ENCODE measurements around the gene ARID1B.

The ARID1B gene

DNA sequence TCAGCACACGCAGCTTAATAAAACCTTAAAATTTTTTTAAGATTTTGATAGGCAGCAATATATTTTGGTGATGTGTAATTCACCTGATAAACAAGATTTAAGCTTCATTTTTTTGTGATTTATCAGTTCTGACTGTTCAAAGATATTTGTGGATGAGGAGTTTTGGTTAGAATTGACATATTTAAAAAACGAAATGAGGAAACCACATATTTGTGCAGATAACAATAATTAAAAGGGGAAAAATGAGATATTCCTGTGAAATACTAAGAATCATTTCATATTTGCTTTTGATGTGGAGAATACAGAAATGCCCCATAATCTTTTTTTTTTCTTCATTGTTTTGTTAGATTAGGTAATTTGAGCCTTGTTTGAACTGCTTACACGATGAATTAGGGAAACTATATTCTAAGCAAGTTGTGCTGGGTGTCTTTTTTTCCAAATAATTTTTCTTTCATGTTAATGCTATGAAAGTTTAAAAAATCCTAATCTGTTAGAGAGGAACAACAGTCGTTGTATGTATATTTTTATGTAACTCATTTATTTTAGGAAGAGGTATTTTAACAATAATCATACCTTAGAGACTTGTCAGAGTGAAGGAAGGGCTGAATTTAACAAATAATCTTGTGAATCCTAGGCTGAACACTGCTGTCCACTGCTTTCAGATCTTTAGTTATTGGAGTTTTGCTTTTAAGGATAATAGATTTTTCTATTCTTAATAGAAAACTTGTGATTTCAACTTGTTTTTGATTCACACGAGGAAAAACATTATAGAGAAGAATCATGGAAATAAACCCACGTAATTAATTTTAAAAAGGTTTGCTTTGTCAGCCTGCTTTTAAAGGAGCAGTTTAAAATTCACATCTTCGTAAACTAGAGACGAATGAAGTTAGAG is 4.0 kb downstream of the ARID1B start:
- Histone ChIP-seq H3K4me3 (ENCODE audit: insufficient read depth, low read depth, low read length) (peak overlapping the region; percentile 67), H3K27ac (ENCODE audit: insufficient read depth, low read depth, low read length, poor library complexity, severe bottlenecking) (no peak overlapping the region), H3K4me1 (ENCODE audit: control insufficient read depth, insufficient read depth, low read length) (peaks cover 15% of the 10 kb centered on the region), H3K27me3 (ENCODE audit: control insufficient read depth, insufficient read depth, low read length, poor library complexity, severe bottlenecking) (no peaks in the 10 kb centered on the region), H3K9me3 (ENCODE audit: control insufficient read depth, low read length) (no peaks in the 10 kb centered on the region), H3K36me3 (ENCODE audit: control insufficient read depth, insufficient read depth, low read length) (no peaks in the 10 kb centered on the region)
- 47 to 56% methylated on average over 5 to 6 of the region's 8 CpGs for WGBS, 2 experiments

DNA sequence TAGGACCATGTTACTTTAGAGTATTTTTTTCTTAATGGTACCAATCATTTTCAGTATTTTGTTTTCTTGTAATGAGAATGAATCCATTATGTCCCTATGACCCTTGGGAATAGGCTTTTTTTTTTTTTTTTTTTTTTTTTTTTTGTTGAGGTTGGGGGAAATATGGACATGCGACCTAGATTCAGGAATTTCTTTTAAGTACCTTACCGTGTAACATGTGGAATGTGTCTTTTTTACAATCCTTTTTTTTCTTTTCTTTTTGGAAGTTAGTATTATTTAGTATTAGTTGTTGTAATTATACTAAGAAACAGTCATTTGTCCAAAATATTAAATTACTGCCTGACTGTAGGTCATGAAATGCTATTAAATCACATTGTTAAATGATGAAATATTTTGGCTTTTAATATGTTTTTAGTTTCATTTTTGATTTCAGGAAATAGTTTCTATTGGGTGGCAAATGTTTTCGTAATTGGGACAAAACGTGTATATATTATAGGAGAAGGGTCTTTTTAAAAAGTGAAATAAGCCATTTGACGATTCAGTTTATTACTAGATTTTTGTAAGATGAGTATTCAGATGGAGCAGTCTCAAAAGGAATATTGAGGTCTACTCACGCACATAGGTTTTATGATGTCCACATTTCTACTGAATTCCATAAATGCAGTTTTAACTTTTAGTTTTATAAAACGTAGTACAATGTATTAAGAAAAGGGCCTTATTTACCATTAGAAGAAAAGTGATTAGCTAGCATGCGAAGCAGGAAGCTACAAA is 4.9 kb downstream of the ARID1B start:
- Histone ChIP-seq H3K9me3 (ENCODE audit: control insufficient read depth, low read length) (no peaks in the 10 kb centered on the region), H3K27ac (ENCODE audit: insufficient read depth, low read depth, low read length, poor library complexity, severe bottlenecking) (no peak overlapping the region), H3K4me1 (ENCODE audit: control insufficient read depth, insufficient read depth, low read length) (peaks cover 15% of the 10 kb centered on the region), H3K36me3 (ENCODE audit: control insufficient read depth, insufficient read depth, low read length) (no peaks in the 10 kb centered on the region), H3K4me3 (ENCODE audit: insufficient read depth, low read depth, low read length) (peak overlapping the region; percentile 67), H3K27me3 (ENCODE audit: control insufficient read depth, insufficient read depth, low read length, poor library complexity, severe bottlenecking) (no peaks in the 10 kb centered on the region)
- WGBS, 2 experiments: 76 to 87% methylated on average over 5 of the region's 8 CpGs

DNA sequence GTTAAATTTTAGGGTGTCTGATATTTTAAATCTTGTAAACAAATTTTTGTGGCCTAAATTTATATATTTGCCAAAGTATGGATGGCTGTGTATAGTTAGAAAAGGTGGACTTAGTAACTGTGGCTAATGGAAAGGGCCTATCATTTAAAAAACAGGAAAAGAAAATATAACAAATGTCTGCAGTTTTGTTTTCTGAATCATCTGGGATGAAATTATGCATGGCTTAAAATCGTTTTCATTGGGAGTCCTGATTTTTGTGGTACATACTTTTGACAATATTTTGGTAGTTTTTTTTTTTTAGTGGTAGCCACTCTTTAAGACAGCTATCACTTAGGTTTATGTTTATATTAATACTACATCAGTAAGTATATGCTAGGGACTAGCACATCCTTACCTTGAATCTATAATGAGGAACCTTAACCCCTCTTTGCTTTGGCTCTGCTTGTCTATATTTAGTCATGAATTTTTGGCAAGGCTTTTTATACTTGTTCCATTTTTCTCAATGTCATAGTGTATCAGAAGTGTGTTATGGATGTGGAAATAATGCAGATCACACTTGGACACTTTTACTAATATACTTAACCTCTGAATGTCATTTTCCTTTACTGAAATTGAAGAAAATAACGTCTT is 5.6 kb downstream of the ARID1B start:
- no peaks in the 10 kb centered on the region for H3K27me3 ChIP-seq (ENCODE audit: control insufficient read depth, insufficient read depth, low read length, poor library complexity, severe bottlenecking)
- peak overlapping the region; percentile 7 for H3K4me3 ChIP-seq (ENCODE audit: insufficient read depth, low read depth, low read length)
- H3K4me1 ChIP-seq (ENCODE audit: control insufficient read depth, insufficient read depth, low read length): peaks cover 15% of the 10 kb centered on the region
- 33% methylated on average over 1 of the region's 2 CpGs for WGBS, 2 experiments
- H3K27ac ChIP-seq (ENCODE audit: insufficient read depth, low read depth, low read length, poor library complexity, severe bottlenecking): no peak overlapping the region
- no peaks in the 10 kb centered on the region for H3K36me3 ChIP-seq (ENCODE audit: control insufficient read depth, insufficient read depth, low read length)
- H3K9me3 ChIP-seq (ENCODE audit: control insufficient read depth, low read length): no peaks in the 10 kb centered on the region

DNA sequence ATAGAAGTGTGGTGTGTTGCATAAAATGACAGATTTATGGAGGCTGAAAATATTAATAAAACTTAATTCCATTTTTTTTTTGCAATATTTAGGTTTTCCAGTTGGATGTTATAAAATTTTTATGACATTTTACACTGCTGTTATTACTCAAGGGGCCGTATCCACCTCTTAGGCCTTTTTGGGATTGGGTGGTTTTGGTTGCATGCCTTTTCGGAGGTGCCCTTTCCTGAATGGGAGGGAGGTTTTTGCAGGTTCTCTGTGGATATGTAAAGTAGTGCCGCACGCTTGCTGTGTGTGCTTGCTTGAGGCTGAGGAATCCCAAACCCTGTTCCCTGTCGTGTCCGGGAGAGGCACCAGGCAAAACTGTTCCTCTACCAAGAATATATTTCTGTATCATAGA is 6.8 kb downstream of the ARID1B start:
- Histone ChIP-seq H3K9me3 (ENCODE audit: control insufficient read depth, low read length) (no peaks in the 10 kb centered on the region), H3K4me1 (ENCODE audit: control insufficient read depth, insufficient read depth, low read length) (peaks cover 17% of the 10 kb centered on the region), H3K27ac (ENCODE audit: insufficient read depth, low read depth, low read length, poor library complexity, severe bottlenecking) (no peak overlapping the region), H3K27me3 (ENCODE audit: control insufficient read depth, insufficient read depth, low read length, poor library complexity, severe bottlenecking) (no peaks in the 10 kb centered on the region), H3K36me3 (ENCODE audit: control insufficient read depth, insufficient read depth, low read length) (no peaks in the 10 kb centered on the region), H3K4me3 (ENCODE audit: insufficient read depth, low read depth, low read length) (no peak overlapping the region)
- WGBS, 2 experiments: 12 to 16% methylated on average over 4 of the region's 6 CpGs

DNA sequence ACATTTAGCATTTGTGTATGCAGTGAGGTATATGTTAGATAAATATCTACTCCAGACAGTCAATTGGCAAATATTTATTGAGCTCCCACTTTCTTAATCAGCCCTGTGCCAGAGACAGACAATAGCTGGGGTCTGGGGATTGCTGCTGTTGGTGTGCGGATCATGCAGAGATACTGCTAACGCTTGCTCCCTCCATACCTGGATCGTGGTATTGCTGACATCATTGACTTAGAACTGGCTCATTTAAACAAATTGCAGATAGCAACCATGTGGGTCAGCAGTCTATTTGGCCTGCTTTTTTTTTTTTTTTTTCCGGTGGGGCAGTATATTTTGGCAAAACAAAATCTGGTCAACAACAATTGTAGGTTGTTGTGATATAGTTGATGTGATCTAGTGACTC is 9.5 kb downstream of the ARID1B start:
- Histone ChIP-seq H3K9me3 (ENCODE audit: control insufficient read depth, low read length) (no peaks in the 10 kb centered on the region), H3K4me1 (ENCODE audit: control insufficient read depth, insufficient read depth, low read length) (peaks cover 29% of the 10 kb centered on the region), H3K4me3 (ENCODE audit: insufficient read depth, low read depth, low read length) (no peak overlapping the region), H3K27ac (ENCODE audit: insufficient read depth, low read depth, low read length, poor library complexity, severe bottlenecking) (no peak overlapping the region), H3K27me3 (ENCODE audit: control insufficient read depth, insufficient read depth, low read length, poor library complexity, severe bottlenecking) (no peaks in the 10 kb centered on the region), H3K36me3 (ENCODE audit: control insufficient read depth, insufficient read depth, low read length) (no peaks in the 10 kb centered on the region)
- WGBS, 2 experiments: 85 to 97% methylated on average over 3 to 4 of the region's 4 CpGs

DNA sequence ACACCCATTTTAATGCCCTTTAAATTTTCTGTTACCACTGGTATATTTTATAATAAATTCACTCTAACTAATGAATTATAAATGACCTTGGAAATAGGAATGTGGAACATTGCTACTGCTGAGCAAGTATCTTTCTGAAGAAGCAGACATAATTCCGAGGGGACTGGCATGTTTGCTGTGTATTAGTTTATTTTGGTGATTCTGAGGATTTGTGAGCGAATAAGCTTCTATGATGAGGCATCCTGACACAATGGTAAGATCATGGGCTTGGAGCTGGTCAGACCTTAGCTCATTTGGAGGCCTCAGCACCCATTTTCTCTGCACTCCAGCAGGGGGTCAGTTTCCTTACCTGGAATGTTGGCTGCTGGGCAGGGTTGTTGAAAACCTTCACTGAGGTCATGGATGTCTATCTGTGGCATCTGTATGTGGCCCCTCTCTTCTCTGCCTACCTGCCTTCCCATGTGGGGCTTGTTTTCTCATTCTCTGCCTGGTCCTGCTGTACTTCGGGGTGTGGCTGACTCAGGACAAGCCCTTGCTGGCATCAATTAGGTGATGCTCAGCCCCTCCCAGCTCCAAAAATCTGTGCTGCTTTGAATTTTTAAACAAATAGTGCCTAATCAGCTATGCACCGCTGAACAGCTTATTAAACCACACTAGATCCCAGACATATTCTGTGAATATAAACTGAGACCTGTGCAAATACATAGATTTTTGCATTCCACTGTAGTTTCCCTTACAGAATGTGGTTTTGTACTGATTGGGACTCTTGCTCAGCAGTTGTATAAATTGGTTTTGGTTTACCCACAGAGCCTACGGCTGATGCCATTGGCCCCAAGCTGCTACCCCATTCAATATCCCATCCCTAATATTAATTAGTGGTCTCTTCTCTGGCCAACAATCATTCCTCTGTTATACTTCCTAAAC is 10.7 kb downstream of the ARID1B start:
- H3K4me1 ChIP-seq (ENCODE audit: control insufficient read depth, insufficient read depth, low read length): peaks cover 29% of the 10 kb centered on the region
- H3K27ac ChIP-seq (ENCODE audit: insufficient read depth, low read depth, low read length, poor library complexity, severe bottlenecking): no peak overlapping the region
- WGBS, 2 experiments: 90 to 92% methylated on average over 5 of the region's 5 CpGs
- H3K27me3 ChIP-seq (ENCODE audit: control insufficient read depth, insufficient read depth, low read length, poor library complexity, severe bottlenecking): no peaks in the 10 kb centered on the region
- H3K4me3 ChIP-seq (ENCODE audit: insufficient read depth, low read depth, low read length): no peak overlapping the region
- H3K9me3 ChIP-seq (ENCODE audit: control insufficient read depth, low read length): no peaks in the 10 kb centered on the region
- H3K36me3 ChIP-seq (ENCODE audit: control insufficient read depth, insufficient read depth, low read length): no peaks in the 10 kb centered on the region

DNA sequence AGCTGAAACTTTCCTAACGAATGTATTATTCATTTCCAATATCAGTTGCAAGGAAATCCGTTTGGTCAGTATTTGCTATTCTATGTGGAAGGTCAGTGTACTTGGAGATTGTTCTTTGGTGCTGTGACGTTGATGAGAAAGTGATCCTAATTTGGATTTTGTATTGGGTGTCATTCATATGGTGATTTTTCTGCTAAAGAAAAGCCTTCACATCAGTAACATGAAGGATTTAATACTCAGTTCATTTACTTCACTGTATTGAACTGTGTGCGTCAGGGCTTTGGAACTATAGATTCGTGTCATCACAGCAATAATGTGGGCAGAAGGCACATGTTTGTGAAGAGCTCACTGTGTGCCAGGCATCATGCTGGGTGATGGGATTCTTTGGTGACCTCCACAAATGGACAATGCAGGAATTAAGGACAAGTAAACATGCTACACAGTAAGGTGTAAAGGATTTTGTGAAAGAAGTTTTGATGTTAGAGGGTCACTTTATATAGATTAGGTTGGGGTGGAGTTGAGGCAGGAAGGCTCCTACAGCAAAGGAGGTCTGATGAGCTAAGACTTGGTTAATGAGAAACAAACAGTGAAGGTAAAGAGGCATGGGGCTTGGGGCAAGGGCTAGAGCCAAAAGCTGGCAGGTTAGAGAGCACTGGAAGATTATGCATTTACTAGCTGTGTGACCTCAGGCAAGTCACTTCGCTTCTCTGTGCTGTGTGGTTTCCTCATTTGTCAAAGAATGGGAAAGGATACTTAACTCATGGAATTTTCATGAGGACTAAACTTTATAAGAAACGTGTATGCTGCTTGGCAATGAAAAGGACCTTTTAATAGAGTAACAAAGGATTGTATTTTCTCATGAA is 12.1 kb downstream of the ARID1B start:
- Histone ChIP-seq H3K27ac (ENCODE audit: insufficient read depth, low read depth, low read length, poor library complexity, severe bottlenecking) (no peak overlapping the region), H3K9me3 (ENCODE audit: control insufficient read depth, low read length) (no peaks in the 10 kb centered on the region), H3K4me1 (ENCODE audit: control insufficient read depth, insufficient read depth, low read length) (peaks cover 19% of the 10 kb centered on the region), H3K36me3 (ENCODE audit: control insufficient read depth, insufficient read depth, low read length) (no peaks in the 10 kb centered on the region), H3K4me3 (ENCODE audit: insufficient read depth, low read depth, low read length) (no peak overlapping the region), H3K27me3 (ENCODE audit: control insufficient read depth, insufficient read depth, low read length, poor library complexity, severe bottlenecking) (no peaks in the 10 kb centered on the region)
- 73 to 81% methylated on average over 7 of the region's 7 CpGs for WGBS, 2 experiments

DNA sequence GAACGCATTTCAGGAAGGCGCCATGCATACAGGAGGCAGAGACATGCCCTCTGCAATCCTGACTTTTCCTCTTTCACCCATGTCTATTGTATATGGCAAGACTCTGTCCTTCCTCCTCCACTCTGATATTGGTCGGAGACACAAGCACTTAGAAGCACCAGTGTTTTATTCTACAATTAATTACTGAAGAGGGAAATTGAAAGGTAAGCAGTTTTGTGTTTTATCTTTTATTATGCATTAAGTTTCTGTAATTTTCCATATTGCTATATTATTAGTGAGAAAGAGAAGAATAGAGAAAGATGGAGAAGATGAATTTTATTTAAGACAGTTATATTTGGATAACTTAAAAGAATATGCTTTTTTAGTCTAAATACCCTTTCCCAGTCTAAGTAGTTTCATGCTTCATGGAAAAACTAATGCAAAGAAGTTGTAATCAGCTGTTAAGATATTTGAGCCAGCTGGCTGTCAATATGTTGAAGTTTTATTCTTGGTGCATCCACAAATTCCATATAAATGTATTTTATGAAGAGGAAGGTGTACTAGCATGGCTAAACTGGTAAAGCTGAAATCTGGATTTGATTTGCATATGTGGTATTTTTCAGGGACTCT is 13.6 kb downstream of the ARID1B start:
- Histone ChIP-seq H3K9me3 (ENCODE audit: control insufficient read depth, low read length) (no peaks in the 10 kb centered on the region), H3K36me3 (ENCODE audit: control insufficient read depth, insufficient read depth, low read length) (no peaks in the 10 kb centered on the region), H3K27me3 (ENCODE audit: control insufficient read depth, insufficient read depth, low read length, poor library complexity, severe bottlenecking) (no peaks in the 10 kb centered on the region), H3K27ac (ENCODE audit: insufficient read depth, low read depth, low read length, poor library complexity, severe bottlenecking) (no peak overlapping the region), H3K4me3 (ENCODE audit: insufficient read depth, low read depth, low read length) (no peak overlapping the region), H3K4me1 (ENCODE audit: control insufficient read depth, insufficient read depth, low read length) (peaks cover 19% of the 10 kb centered on the region)
- WGBS, 2 experiments: 85 to 89% methylated on average over 2 to 3 of the region's 3 CpGs

All from ectodermal cell (in vitro differentiated cells).